GM18951 (cell line): ENCODE data around the gene DTX1.

Experiments used
- POLR2A ChIP-seq: IDR thresholded peaks from 4 replicates; pipeline ENCODE4 v1.6.1; 2011; ENCODE audit warnings: mild to moderate bottlenecking; ENCODE audit not compliant: insufficient read length, insufficient read depth; ENCODE audit errors: extremely low read depth
- in situ Hi-C: fragments of 300-500 bp; cut with MboI; formaldehyde crosslinking; loops from one replicate; pipeline ENCODE4 v1.12.0; 2022; ENCODE audit warnings: low sequenced_read_pairs, mixed read lengths, inconsistent platforms; ENCODE audit not compliant: unreplicated experiment

Gene DTX1

GRCh38 chr12:113086249-113087164 lies 30.0 kb downstream of the DTX1 start:
- in situ Hi-C loops, result no loop called here
- no peak for TF ChIP-seq POLR2A

- in situ Hi-C loops, result no loop called here
- TF ChIP-seq POLR2A, result no peak
These were observed 30.7 kb downstream of the DTX1 start for GRCh38 chr12:113087193-113087592.

GRCh38 chr12:113088037-113088436 lies 31.5 kb downstream of the DTX1 start:
- TF ChIP-seq POLR2A, result no peak
- in situ Hi-C loops, result no loop called here

- in situ Hi-C loops, result no loop called here
- no peak for TF ChIP-seq POLR2A
These were observed 32.6 kb downstream of the DTX1 start for GRCh38 chr12:113088971-113089756.

DNA sequence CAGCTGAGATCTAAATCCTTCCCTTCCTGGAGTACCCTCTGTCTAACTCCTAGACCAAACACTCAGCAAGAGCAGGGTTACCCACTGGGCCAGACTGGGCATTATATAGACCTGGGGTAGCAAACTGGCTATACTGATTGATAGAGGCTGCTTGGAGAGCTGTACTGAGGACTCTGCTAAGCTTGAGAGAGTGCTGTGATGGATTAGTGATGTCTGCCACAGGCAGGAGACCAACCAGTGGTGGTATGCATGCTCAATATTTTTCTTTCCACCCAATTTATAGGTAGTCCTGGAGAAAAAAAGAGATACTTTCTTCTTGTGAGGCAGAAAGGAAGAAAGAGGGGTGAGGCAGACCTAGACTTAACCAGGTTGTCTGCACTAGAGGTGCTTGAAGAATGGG lies 33.3 kb downstream of the DTX1 start:
- in situ Hi-C loops, result no loop called here
- TF ChIP-seq POLR2A, result no peak

DNA sequence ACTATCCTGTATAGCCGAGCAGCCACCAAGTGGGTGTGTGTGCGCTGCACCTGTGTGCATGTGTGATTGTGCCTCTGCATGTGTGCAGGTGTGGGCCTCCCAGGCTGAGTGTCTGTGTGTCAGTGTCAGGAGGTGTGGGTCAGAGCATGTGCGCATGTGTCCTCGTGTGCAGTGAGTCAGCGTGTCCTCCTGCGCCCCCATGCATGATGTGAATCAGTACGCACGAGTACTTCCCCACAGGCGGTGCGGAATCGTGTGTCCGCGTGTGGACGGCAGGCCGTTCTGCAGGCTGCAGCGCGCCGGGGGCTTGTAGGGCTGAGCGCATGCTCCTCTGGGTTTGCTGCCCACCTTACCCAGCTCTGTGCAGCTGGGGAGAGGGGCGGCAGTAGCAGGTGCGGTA lies 34.2 kb downstream of the DTX1 start:
- no peak for TF ChIP-seq POLR2A
- in situ Hi-C loops, result no loop called here

DNA sequence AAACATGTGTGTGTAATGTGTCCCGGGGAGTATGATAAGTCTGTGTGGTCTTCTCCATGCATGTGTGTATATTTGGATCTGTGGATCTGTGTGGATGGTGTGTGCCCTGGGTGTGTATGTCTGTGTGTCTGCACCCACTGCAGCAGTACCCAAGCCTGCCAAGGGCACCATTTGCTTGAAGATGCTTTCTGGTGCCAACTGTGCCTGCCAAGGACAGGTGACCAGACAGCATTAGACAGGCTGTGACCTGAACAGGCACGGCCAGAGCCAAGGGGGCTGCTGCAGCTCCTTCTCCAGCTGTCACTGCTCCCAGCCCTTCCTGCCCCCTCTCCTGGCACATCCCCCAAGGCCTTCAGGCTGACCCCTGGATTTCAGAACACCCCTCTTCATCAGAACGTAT lies 35.0 kb downstream of the DTX1 start:
- no peak for TF ChIP-seq POLR2A
- in situ Hi-C loops, result no loop called here

- TF ChIP-seq POLR2A, result no peak
- in situ Hi-C loops, result no loop called here
These were observed 36.3 kb downstream of the DTX1 start for GRCh38 chr12:113092607-113093408.

DNA sequence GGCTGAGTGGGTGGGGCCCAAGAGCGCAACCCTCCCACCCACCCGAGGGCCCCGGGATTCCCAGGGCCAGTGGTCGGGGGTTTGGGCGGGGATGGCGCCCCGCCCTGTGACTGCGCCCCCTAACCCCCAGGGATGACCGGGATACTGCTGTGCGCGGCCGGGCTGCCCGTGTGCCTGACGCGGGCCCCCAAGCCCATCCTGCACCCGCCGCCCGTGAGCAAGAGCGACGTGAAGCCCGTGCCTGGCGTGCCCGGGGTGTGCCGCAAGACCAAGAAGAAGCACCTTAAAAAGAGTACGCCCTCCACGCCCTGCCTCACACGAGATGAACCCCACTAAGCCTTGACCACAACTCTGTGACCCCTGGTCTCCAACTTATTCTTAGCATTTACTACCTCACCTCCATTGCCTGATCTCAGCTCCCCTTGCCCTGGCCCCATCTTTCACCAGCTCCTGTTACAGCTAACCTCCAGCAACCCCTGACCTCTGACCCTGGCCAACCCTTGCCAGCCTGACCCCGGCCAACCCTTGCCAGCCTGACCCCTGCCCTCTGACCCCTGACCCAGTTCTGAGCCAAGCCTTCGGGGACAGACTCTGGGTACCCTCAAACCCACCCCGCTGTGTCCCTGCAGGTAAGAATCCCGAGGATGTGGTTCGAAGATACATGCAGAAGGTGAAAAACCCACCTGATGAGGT lies 37.0 kb downstream of the DTX1 start:
- no peak for TF ChIP-seq POLR2A
- in situ Hi-C loops, result no loop called here

DNA sequence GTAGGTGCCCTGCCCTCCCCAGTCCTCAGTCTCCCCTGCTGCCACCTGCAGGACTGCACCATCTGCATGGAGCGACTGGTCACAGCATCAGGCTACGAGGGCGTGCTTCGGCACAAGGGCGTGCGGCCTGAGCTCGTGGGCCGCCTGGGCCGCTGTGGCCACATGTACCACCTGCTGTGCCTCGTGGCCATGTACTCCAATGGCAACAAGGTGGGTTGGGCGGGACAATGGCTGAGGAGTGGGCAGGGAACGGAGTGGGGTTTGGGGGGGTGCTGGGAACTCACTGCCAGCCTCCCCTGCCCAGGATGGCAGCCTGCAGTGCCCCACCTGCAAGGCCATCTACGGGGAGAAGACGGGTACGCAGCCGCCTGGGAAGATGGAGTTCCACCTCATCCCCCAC lies 38.2 kb downstream of the DTX1 start:
- in situ Hi-C loops, result no loop called here
- no peak for TF ChIP-seq POLR2A

DNA sequence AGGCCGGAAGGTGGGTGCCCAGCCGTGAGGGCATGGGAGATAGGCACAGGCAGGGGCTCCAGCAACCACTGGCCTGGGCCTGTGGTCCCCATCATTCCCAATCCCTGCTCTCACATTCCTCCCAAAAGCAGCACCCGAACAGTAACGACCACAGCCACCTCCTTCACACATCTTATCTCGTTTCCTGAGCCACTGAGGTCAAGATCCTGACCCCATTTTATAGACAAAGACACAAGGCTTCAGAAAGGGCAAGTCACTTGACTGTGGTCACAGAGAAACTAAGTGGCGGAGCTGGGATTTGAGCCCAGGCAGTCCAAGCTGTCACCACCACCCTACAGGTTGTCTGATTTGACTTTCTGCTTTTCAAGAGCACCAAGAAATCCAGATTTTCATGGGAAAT lies 38.9 kb downstream of the DTX1 start:
- no peak for TF ChIP-seq POLR2A
- in situ Hi-C loops, result no loop called here

- TF ChIP-seq POLR2A, result no peak
- in situ Hi-C loops, result no loop called here
These were observed 40.3 kb downstream of the DTX1 start for GRCh38 chr12:113096675-113097461.

GRCh38 chr12:113097716-113098440 lies 41.3 kb downstream of the DTX1 start:
- no peak for TF ChIP-seq POLR2A
- in situ Hi-C loops, result no loop called here
